HCT116 (cell line): ENCODE measurements around the gene TMEM80. TPM values are rescaled to one million over a fixed set of nuclear protein-coding genes. Genes with fewer than 3 reads are reported as not detected.

Experiments used
- ATAC-seq: fragments of 200-7000 bp; cut with Tn5 transposase; 2 replicates; pipeline ENCODE4 v1.9.1; 2020; ENCODE audit warnings: mild to moderate bottlenecking, moderate library complexity
- BruUV-seq: library from RNA; stranded (reverse); fragments of 400-500 nt; replicated peaks from 2 replicates; lab custom pipeline; 2021; lab: Mats Ljungman, UMichigan
- CTCF ChIA-PET: fragments of 300-600 bp; sonication (Branson Sonifier 250); formaldehyde crosslinking; loops from one replicate; lab custom pipeline; 2021; ENCODE audit warnings: antibody characterized with exemption; lab: Charles Lee
- POLR2A ChIA-PET: fragments of 300-600, 350-600 bp; sonication (Branson Sonifier 250); formaldehyde crosslinking; loops from one replicate; lab custom pipeline; 2021; ENCODE audit warnings: antibody characterized with exemption; lab: Charles Lee
- RAD21 ChIA-PET, 2 experiments: fragments of 300-600 bp; sonication (Branson Sonifier 250); formaldehyde crosslinking; loops; one replicate each; lab custom pipeline; 2023; ENCODE audit warnings: low total read pairs in 2 of 2; ENCODE audit not compliant: uncharacterized antibody in 2 of 2, unreplicated experiment in 2 of 2, low non-redundant PET in 1 of 2; lab: Charles Lee
- DNase-seq: peaks from one replicate; pipeline ENCODE4 v3.0.0-alpha.2; 2010; ENCODE audit warnings: low read depth, low spot score
- H2AFZ ChIP-seq: fragments of 200-600 bp; shearing (Covaris generic), sonication (generic); 2 replicates; pipeline ENCODE4 v1.6.1; 2017; ENCODE audit warnings: low read depth, mixed run types, mixed read lengths, antibody characterized with exemption, low read length; ENCODE audit not compliant: poor library complexity, severe bottlenecking
- H3K27ac ChIP-seq: 2 replicates; pipeline ENCODE4 v1.5.1; 2012; ENCODE audit warnings: low read depth, low read length
- H3K27me3 ChIP-seq: fragments of 200-600 bp; sonication (generic); 2 replicates; pipeline ENCODE4 v1.6.1; 2016; ENCODE audit warnings: mixed run types, low read length, mixed read lengths; ENCODE audit not compliant: insufficient read depth
- H3K36me3 ChIP-seq, 2 experiments: fragments of 200-500 bp in 1 of 2; fragments of 200-600 bp in 1 of 2; sonication (Bioruptor generic) in 1 of 2; sonication (generic) in 1 of 2; 2 replicates each; pipeline versions ENCODE4 v1.5.1 to v1.6.1; 2014 to 2016; ENCODE audit warnings: low read length in 2 of 2, inconsistent platforms in 1 of 2, mixed read lengths in 1 of 2, mixed run types in 1 of 2; ENCODE audit not compliant: insufficient read depth in 2 of 2, control insufficient read depth in 1 of 2
- H3K4me1 ChIP-seq, 2 experiments: fragments of 200-600 bp in 1 of 2; sonication (generic) in 1 of 2; 2 replicates each; pipeline versions ENCODE4 v1.5.1 to v1.6.1; 2012 to 2017; ENCODE audit warnings: low read length in 2 of 2, inconsistent platforms in 1 of 2, mild to moderate bottlenecking in 1 of 2, mixed read lengths in 1 of 2, mixed run types in 1 of 2, moderate library complexity in 1 of 2; ENCODE audit not compliant: insufficient read depth in 2 of 2, control insufficient read depth in 1 of 2
- H3K4me2 ChIP-seq: fragments of 200-600 bp; sonication (generic); 2 replicates; pipeline ENCODE4 v1.6.1; 2017; ENCODE audit warnings: mixed run types, low read length, mixed read lengths
- H3K4me3 ChIP-seq, 2 experiments: fragments of 200-600 bp in 1 of 2; sonication (generic) in 1 of 2; replicated peaks in 1 of 2; 2 replicates each; pipeline ENCODE4 v1.5.1; 2011 to 2016; ENCODE audit warnings: low read length in 2 of 2, control low read depth in 1 of 2, low read depth in 1 of 2, mild to moderate bottlenecking in 1 of 2, mixed read lengths in 1 of 2, mixed run types in 1 of 2
- H3K79me2 ChIP-seq: fragments of 200-600 bp; sonication (generic); 2 replicates; pipeline ENCODE4 v1.6.1; 2017; ENCODE audit warnings: mild to moderate bottlenecking, mixed run types, low read length, moderate library complexity, mixed read lengths; ENCODE audit not compliant: insufficient read depth
- H3K9ac ChIP-seq: fragments of 200-600 bp; sonication (generic); 2 replicates; pipeline ENCODE4 v1.6.1; 2016; ENCODE audit warnings: low read length, mixed read lengths
- H3K9me2 ChIP-seq: fragments of 200-600 bp; sonication (generic), shearing (Covaris generic); 2 replicates; pipeline ENCODE4 v1.6.1; 2017; ENCODE audit warnings: mixed run types, mild to moderate bottlenecking, moderate library complexity; ENCODE audit not compliant: insufficient read depth
- H3K9me3 ChIP-seq, 2 experiments: fragments of 200-500 bp in 1 of 2; fragments of 200-600 bp in 1 of 2; sonication (Bioruptor generic) in 1 of 2; sonication (generic) in 1 of 2; 2 replicates each; pipeline ENCODE4 v1.6.1; 2014 to 2017; ENCODE audit warnings: low read length in 2 of 2, mixed read lengths in 2 of 2, inconsistent platforms in 1 of 2, low read depth in 1 of 2, mild to moderate bottlenecking in 1 of 2, mixed run types in 1 of 2, moderate library complexity in 1 of 2; ENCODE audit not compliant: control insufficient read depth in 1 of 2, insufficient read depth in 1 of 2
- H4K20me1 ChIP-seq: fragments of 200-600 bp; sonication (generic), shearing (Covaris generic); 2 replicates; pipeline ENCODE4 v1.6.1; 2017; ENCODE audit warnings: mixed run types, mild to moderate bottlenecking, moderate library complexity; ENCODE audit not compliant: insufficient read depth
- POLR2A ChIP-seq: IDR thresholded peaks from 2 replicates; pipeline ENCODE4 v1.7.0; 2011; ENCODE audit warnings: borderline replicate concordance; ENCODE audit not compliant: insufficient read depth, insufficient read length; ENCODE audit errors: extremely low read depth
- SRF ChIP-seq: IDR thresholded peaks from 2 replicates; pipeline ENCODE4 v1.6.1; 2012; ENCODE audit warnings: low read depth
- YY1 ChIP-seq: IDR thresholded peaks from 2 replicates; pipeline ENCODE4 v1.6.1; 2011; ENCODE audit warnings: low read length, low read depth, moderate library complexity, mild to moderate bottlenecking; ENCODE audit not compliant: insufficient replicate concordance; ENCODE audit errors: extremely low read depth
- ZBTB33 ChIP-seq: IDR thresholded peaks from 2 replicates; pipeline ENCODE4 v1.6.1; 2011; ENCODE audit warnings: mild to moderate bottlenecking, low read length, moderate library complexity; ENCODE audit not compliant: insufficient replicate concordance; ENCODE audit errors: extremely low read depth
- ZFX ChIP-seq: fragments of 450-650 bp; IDR thresholded peaks from 2 replicates; pipeline ENCODE4 v1.6.1; 2017
- ZNF274 ChIP-seq: fragments of 200-500 bp; sonication (Bioruptor generic); IDR thresholded peaks from 2 replicates; pipeline ENCODE4 v1.6.1; 2014; ENCODE audit warnings: mild to moderate bottlenecking, low read depth, low read length, inconsistent platforms
- intact Hi-C: fragments of 100-400 bp; cut with micrococcal nuclease; formaldehyde crosslinking; loops from 2 replicates; pipeline ENCODE4 v1.10.0; 2022
- total RNA-seq: library from RNA; stranded (reverse); gene quantifications from one replicate; pipeline ENCODE4 v1.2.1, GENCODE V29; 2021; ENCODE audit not compliant: unreplicated experiment

TMEM80 gene
- total RNA-seq, 1 experiment from 2014 or later: 18.4 TPM

GRCh38 chr11:694563-695287 lies 891 bp upstream of the TMEM80 start, which contains the start of gene DEAF1:
DEAF1 (minus strand) TSS chr11:695222; CDS start chr11:695047, 175 bp downstream.
- Histone ChIP-seq H3K79me2 (peaks cover 49% of the 10 kb centered on the region), H3K36me3 (peaks cover 0 to 2% of the 10 kb centered on the region in 2 experiments; a peak in 2 of 4 replicates), H3K9ac (peak within 1 kb of the TSS; percentile 91), H3K4me1 (peaks cover 8 to 34% of the 10 kb centered on the region in 2 experiments), H4K20me1 (no peaks in the 10 kb centered on the region), H3K9me2 (no peaks in the 10 kb centered on the region), H2AFZ (no peak within 1 kb of the TSS), H3K9me3 (no peaks in the 10 kb centered on the region), H3K4me3 (peak within 1 kb of the TSS; percentile 75 to 94), H3K27me3 (no peaks in the 10 kb centered on the region), H3K4me2 (peak within 1 kb of the TSS; percentile 87), H3K27ac (peak within 1 kb of the TSS; percentile 99)
- peak; percentile 88 for ATAC-seq
- ChIA-PET CTCF (interaction anchor here (1.2 to 2.9 kb wide), 4 partner anchors 11 to 33 kb away, joined by 3 to 24 read pairs (median 8); partner anchors contain the start of gene EPS8L2), POLR2A (interaction anchor here (1.3 kb wide), 1 partner anchor 119 kb away, joined by 3 read pairs; no protein-coding TSS in a partner anchor), RAD21 (interaction anchor here in 1 of 2 experiments (1.0 kb wide), 1 partner anchor 89 kb away, joined by 4 read pairs; no protein-coding TSS in a partner anchor)
- intact Hi-C loops: no loop called here
- BruUV-seq: no TSS peak
- peak; percentile 96 for DNase-seq
- TF ChIP-seq ZBTB33 (no peak), YY1 (no peak), POLR2A (peak; percentile 29), ZNF274 (no peak), SRF (no peak), ZFX (peak; percentile 62; the same call in 1 of the 2 replicates)
